ENCODE measurements around the gene GPC4. TPM values are rescaled to one million over a fixed set of nuclear protein-coding genes. Genes with fewer than 3 reads are reported as not detected.
A peak's percentile ranks its signal among the peaks of the same experiment; 100 is the strongest.

Gene GPC4
- total and polyA plus RNA-seq, 4 donors = 19.5 to 60.4 (median 29.1) TPM

DNA sequence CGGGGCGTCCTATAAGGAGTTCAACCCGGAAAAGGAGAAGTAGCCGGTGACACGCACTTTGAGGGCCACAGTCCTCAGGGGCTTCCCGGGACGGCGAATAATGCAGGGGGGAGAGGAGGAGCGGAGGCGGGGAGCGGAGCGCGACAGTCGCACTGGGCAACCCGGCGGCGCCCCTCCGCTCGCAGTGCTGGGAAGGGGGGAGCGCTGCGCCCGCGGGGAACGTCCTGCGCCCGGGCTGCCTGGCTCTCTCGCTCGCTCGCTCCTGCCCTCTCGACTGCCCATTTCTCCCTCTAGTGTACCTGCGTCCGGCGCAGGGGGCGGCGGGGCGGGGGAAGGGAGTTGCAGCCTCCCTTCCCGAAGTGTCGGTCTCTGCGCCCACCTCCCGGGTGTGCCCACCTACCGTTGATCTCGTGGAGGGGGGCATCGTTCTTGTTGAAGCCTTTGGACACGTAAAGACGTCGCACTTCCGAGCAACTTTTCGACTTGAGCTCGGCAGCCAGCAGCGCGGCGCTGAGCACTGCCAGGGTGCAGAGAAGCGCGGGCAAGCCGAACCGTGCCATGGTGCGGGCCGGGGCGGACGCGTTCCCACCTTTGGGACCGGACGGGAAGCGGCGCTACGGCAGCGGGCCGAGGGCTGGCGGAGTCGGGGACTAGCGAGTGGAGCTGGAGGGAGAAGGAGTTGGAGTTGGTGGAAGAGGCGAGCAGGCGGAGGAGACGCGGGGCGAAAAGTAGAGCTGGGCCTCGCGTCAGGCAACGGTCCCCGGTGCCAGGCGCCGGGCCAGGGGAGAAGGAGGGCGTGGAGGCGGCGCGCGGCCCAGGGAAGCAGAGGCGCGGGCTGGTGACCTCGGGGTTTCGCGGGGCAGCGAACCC, 648 bp downstream of the GPC4 start:
- H3K27ac ChIP-seq (ENCODE audit: low read depth in 1 of 2, low read length in 1 of 2) = peak overlapping the region; percentile 42 to 71
- H3K9ac ChIP-seq (ENCODE audit: insufficient read depth in 1 of 2, low read length in 2 of 2) = no peak overlapping the region
- TF ChIP-seq, protein P1, sequence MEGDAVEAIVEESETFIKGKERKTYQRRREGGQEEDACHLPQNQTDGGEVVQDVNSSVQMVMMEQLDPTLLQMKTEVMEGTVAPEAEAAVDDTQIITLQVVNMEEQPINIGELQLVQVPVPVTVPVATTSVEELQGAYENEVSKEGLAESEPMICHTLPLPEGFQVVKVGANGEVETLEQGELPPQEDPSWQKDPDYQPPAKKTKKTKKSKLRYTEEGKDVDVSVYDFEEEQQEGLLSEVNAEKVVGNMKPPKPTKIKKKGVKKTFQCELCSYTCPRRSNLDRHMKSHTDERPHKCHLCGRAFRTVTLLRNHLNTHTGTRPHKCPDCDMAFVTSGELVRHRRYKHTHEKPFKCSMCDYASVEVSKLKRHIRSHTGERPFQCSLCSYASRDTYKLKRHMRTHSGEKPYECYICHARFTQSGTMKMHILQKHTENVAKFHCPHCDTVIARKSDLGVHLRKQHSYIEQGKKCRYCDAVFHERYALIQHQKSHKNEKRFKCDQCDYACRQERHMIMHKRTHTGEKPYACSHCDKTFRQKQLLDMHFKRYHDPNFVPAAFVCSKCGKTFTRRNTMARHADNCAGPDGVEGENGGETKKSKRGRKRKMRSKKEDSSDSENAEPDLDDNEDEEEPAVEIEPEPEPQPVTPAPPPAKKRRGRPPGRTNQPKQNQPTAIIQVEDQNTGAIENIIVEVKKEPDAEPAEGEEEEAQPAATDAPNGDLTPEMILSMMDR (IDR thresholded peaks at IDR 0.05; ENCODE audit: control extremely low read depth, extremely low read depth) = no peak
- no peaks in the 10 kb centered on the region for H3K9me3 ChIP-seq (ENCODE audit: control insufficient read depth in 4 of 4, insufficient read depth in 3 of 4, low read length in 3 of 4)
- H3K27me3 ChIP-seq (ENCODE audit: control insufficient read depth in 3 of 3, insufficient read depth in 3 of 3, low read length in 2 of 3) = peaks cover 8 to 21% (median 9%) of the 10 kb centered on the region in 3 donors
- DNase-seq (peak in 2 of 3 donors; percentile 24 to 28), ATAC-seq (ENCODE audit: insufficient read depth, low FRiP score) (peak; percentile 10)
- WGBS, 2 donors = 0 to 37% methylated on average over 35 to 93 of the region's 93 CpGs
- peak overlapping the region; percentile 13 for H3K4me3 ChIP-seq
- H3K4me1 ChIP-seq (ENCODE audit: control insufficient read depth in 5 of 5, insufficient read depth in 5 of 5, low read length in 5 of 5) = peaks cover 0 to 13% (median 0%) of the 10 kb centered on the region in 5 donors
- H3K36me3 ChIP-seq (ENCODE audit: control insufficient read depth in 4 of 4, insufficient read depth in 4 of 4, low read length in 4 of 4) = no peaks in the 10 kb centered on the region

DNA sequence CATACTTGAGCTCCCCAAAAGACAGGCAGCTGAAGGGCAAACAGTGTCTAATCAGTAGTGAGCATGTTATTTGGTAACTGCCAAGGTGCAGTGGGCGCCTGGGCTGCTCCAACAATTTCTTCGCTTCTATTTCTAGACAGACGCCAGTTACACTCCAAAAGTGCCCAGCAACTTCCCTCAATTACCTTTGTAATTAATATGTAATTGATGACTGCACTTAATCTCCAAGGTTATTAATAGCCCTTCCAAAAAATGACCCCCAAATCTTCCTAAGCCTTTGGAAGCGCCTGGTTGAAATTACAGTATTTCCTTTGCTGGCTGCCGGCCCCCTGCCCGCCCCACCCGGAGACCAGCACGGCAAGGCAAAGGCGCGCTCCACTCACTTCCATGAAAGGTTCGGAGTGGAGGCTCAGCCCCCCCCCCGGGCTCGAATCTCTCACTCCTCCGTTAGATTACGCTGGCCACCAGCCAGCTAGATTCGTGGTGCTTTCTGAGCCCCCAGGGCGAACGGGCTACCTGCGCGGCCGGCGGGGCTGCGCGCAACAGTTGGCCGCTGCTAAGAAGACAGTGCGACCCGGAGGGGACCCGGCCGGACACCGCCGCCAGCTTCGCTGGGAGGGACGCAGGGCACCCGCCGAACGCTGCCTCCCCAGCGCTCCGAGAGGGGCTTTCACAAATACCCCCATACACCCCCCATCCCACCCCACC, 1.9 kb downstream of the GPC4 start:
- no peaks in the 10 kb centered on the region for H3K36me3 ChIP-seq (ENCODE audit: control insufficient read depth in 4 of 4, insufficient read depth in 4 of 4, low read length in 4 of 4)
- peak in 1 of 3 donors; percentile 43 for DNase-seq
- ATAC-seq (ENCODE audit: insufficient read depth, low FRiP score) = no peak
- peaks cover 0 to 13% (median 0%) of the 10 kb centered on the region in 5 donors for H3K4me1 ChIP-seq (ENCODE audit: control insufficient read depth in 5 of 5, insufficient read depth in 5 of 5, low read length in 5 of 5)
- 5 to 35% methylated on average over 14 to 38 of the region's 38 CpGs for WGBS, 2 donors
- H3K9me3 ChIP-seq (ENCODE audit: control insufficient read depth in 4 of 4, insufficient read depth in 3 of 4, low read length in 3 of 4) = no peaks in the 10 kb centered on the region
- H3K27me3 ChIP-seq (ENCODE audit: control insufficient read depth in 3 of 3, insufficient read depth in 3 of 3, low read length in 2 of 3) = peaks cover 8 to 16% (median 9%) of the 10 kb centered on the region in 3 donors
- H3K9ac ChIP-seq (ENCODE audit: insufficient read depth in 1 of 2, low read length in 2 of 2) = peak overlapping the region in 1 of 2 donors; percentile 10
- TF ChIP-seq, protein P1 (IDR thresholded peaks at IDR 0.05; ENCODE audit: control extremely low read depth, extremely low read depth) = no peak
- H3K4me3 ChIP-seq = peak overlapping the region; percentile 2
- H3K27ac ChIP-seq (ENCODE audit: low read depth in 1 of 2, low read length in 1 of 2) = no peak overlapping the region

DNA sequence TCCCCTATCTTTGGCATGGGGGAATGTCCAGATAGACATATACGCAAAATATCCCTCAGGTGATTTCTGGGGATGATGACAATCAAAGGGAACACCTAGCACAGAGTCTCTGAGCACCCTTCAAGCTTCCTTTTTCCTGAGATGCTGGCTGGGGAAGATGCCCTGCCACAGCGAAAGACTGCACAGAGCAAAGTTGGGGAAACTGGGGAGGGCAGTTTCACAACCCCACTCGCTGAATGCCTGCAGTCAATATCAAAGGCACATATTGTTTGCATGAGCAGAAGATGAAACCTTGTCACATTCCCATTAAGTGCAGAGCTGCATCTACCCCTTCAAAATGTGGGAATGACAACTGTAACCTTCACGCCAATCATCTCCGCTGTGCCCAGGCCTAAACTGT, 2.6 kb downstream of the GPC4 start:
- ATAC-seq (ENCODE audit: insufficient read depth, low FRiP score) = no peak
- no peaks in the 10 kb centered on the region for H3K9me3 ChIP-seq (ENCODE audit: control insufficient read depth in 4 of 4, insufficient read depth in 3 of 4, low read length in 3 of 4)
- H3K36me3 ChIP-seq (ENCODE audit: control insufficient read depth in 4 of 4, insufficient read depth in 4 of 4, low read length in 4 of 4) = no peaks in the 10 kb centered on the region
- H3K27ac ChIP-seq (ENCODE audit: low read depth in 1 of 2, low read length in 1 of 2) = no peak overlapping the region
- peak overlapping the region in 1 of 2 donors; percentile 10 for H3K9ac ChIP-seq (ENCODE audit: insufficient read depth in 1 of 2, low read length in 2 of 2)
- no peak overlapping the region for H3K4me3 ChIP-seq
- TF ChIP-seq, protein P1 (IDR thresholded peaks at IDR 0.05; ENCODE audit: control extremely low read depth, extremely low read depth) = no peak
- WGBS, 2 donors = 54 to 70% methylated on average over 5 of the region's 5 CpGs
- H3K4me1 ChIP-seq (ENCODE audit: control insufficient read depth in 5 of 5, insufficient read depth in 5 of 5, low read length in 5 of 5) = peaks cover 0 to 13% (median 0%) of the 10 kb centered on the region in 5 donors
- no peak for DNase-seq
- H3K27me3 ChIP-seq (ENCODE audit: control insufficient read depth in 3 of 3, insufficient read depth in 3 of 3, low read length in 2 of 3) = peaks cover 6 to 16% (median 9%) of the 10 kb centered on the region in 3 donors
